Breast epithelium (tissue), 3 donors: Measurements from ENCODE around the gene CANX.

Experiments used
- CTCF ChIP-seq, 3 donors: fragments of 450-650 bp; IDR thresholded peaks; one replicate each; pipeline ENCODE4 v1.5.1; 2016 to 2017; ENCODE audit warnings: antibody characterized with exemption in 3 of 3, mild to moderate bottlenecking in 3 of 3, moderate library complexity in 3 of 3
- POLR2AphosphoS5 ChIP-seq, 3 donors: sonication (generic); formaldehyde crosslinking; IDR thresholded peaks; one replicate each; pipeline ENCODE4 v1.6.1; 2017; ENCODE audit warnings: antibody characterized with exemption in 3 of 3

- TF ChIP-seq CTCF (IDR thresholded peaks at IDR 0.05) (no peak), POLR2AphosphoS5 (IDR thresholded peaks at IDR 0.05) (no peak)
These were observed 1.7 kb downstream of the CANX start for GRCh38 chr5:179700401-179700918.
